HG03039 (cell line): Measurements from ENCODE around the gene SLC17A3.

Experiments
- ATAC-seq: cut with Tn5 transposase; IDR thresholded peaks from one replicate; pipeline ENCODE4 v1.9.1; 2021; ENCODE audit warnings: mild to moderate bottlenecking, moderate library complexity; ENCODE audit not compliant: unreplicated experiment

Gene SLC17A3

DNA sequence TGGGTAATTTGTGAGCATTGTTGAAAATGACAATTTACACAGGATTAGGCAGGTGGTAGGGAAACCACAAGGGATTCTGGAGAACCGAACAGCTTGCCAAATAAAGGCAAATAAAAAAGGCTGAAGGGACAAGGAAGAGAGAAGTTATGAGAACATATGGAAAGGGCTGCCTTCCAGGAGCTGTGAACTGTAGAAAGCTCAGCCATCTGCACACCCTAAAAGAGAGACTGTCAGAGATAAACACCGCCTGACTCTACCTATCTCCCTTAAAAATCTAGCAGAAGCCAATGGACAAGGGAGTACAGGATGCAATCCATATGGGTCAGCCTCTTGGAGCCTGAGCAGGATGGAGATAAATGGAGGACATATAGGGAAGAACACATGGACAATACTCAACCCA is 29.5 kb downstream of the SLC17A3 start:
- no peak for ATAC-seq

DNA sequence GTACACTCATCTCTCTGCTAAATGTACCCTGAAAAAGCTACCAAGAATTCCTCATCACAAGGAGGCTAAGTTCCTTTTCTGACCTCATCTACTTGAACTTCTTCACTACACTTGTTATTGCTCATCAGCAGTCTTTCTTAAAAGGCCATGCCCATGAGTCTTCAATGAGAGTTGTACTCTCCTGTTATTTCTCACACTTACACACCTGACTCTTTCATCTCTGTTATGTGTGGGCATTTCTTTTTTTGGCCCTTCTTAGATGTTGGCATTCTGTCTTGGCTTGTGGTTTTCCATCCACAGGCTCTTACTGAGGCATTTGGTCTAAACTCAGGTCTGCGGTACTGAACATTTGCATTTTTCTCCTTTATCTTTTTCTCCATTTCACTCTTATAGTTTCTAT is 31.5 kb downstream of the SLC17A3 start:
- ATAC-seq = no peak

DNA sequence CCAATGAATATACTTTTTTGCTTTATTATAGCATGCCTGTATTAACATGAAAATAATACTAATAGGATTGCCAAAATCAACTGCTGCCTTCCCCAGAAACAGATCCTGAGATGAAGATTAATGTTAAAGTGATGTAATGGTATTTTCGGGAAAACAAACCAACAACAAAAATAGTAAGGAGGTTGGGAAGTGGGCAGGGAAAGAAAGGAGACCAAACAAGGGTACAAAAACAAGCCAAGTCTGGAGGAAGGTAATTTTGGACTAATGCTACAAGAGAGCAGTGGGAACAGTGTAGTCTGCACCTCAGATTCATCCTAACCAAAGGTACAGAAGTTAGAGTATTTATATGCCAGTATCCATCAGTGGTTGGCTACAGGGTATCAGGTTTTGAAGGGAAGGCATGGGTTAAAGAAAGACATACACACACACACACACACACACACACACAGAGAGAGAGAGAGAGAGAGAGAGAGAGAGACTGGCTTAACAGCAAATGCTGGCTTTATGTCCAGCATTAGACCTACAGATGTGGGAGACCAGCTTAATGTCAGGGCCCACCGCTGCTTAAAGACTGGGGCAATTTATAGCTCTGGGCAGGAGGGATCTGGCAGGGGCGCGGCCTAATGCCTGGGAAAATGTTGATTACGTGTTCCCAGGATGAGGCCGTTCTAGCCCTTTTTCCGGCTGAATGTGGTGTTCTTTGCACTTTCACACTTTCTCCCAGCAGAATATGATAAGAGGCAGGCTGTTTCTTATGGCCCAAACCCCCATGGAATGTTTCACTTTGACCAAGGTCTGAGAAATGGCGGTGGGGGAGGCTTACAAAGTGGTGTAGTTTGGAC is 38.4 kb downstream of the SLC17A3 start:
- ATAC-seq = no peak

DNA sequence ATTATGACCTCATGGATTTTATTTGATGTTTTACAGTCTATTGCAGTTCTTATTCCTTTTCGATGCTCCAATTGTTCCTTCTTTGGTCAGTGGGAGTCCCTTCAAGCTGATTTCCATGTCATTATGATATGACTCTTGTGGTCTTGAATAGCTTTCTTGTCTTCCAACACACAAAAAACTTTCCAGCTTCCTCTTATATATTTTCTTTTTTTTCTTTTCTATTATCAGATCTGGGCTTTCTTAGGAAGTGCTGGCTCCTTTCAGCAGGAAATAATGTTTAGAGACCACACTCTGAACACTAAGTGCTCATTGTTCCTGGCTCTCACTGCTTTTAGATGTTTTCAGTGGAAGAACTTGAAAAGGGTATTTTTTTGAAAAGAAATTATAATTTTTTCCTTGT is 39.1 kb downstream of the SLC17A3 start:
- no peak for ATAC-seq

DNA sequence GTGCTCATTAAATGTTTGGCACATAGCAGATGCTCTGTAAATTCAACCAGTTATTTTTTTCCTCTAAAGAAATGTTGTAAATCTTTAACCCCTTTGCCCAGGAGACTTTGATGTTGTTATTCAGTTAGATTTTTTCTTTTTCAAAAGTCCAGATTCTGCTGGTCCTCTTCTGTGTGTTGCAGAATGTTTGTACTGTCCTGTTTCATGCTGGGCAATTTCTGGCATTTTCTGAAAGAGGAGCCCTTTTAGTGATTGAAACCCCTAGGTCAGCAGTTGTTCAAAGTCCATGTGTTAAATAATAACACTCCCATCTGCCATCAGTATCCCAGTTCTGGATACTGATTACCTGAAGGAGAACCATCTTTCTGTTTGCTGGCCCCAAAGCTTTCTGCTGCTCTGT is 40.9 kb downstream of the SLC17A3 start:
- ATAC-seq = no peak

DNA sequence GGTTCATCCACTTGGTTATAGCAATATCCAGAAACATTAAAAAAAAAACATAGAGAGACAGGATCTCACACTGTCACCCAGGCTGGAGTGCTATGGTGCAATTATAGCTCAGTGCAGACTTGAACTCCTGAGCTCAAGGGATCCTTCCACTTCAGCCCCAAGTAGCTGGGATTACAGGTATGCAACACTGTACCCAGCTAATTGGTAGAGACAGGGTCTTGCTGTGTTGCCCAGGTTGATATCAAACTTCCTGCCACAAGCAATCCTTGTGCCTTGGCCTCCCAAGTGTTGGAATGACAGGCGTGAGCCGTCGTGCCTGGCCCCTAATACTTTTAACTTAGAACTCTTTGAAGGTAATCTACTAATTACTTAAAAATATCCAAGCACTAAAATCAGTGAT is 41.4 kb downstream of the SLC17A3 start:
- ATAC-seq = no peak

DNA sequence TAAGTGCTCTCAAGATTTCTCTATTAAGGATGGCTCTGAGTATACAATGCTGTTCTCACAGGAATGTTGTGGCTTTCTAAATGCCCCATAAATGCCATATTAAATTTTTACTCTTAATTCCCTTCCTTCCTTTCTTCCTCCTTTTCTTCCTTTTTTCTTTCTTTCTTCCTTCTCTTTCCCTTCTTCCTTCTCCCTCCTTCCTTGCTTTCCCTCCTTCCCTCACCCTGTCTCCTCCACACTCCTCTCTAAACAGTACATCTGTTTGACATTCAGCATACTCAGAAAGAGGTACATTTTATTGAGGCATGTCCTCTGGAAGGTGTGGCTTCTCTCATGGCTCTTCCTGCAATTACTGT is 41.8 kb downstream of the SLC17A3 start:
- no peak for ATAC-seq

DNA sequence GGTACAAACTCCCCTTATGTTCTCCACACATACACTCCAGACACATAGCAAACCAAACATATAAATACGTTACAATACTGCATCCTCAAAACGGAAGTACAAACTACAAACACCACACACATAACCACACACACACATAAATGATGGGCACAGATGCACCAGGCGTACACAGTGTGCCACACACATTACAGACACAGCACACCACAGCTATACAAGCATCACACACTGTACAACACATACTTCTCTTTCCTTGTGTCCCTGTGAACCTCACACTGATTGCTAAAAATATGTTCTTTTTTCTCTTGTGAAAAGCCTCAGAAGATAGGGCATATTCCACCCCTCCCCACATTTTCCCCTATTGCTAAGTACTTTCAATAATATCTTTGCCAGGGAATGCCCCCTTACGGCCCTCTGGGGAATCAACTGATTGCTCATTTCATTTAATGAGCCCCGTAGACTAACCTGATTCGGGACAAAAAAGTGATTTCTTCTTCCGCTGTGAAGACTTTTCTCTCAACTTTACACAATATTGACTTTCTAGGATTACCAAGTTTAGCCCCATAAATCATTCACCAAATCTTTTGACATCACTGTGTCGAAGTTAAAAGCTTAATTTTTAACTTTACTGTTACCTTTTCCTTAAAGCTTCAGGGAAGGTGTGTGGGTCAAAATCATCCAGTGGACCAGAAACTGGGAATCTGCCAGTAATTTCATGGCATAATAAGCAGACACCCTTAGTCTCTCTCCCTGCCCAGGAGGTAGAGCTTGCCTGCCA is 42.3 kb downstream of the SLC17A3 start, which contains the start of gene SLC17A1:
TSS of gene SLC17A1 (minus strand) at position 521 of the 775 bp plus-strand sequence. CDS start 1,495 bp downstream, outside the sequence.
- ATAC-seq = no peak

DNA sequence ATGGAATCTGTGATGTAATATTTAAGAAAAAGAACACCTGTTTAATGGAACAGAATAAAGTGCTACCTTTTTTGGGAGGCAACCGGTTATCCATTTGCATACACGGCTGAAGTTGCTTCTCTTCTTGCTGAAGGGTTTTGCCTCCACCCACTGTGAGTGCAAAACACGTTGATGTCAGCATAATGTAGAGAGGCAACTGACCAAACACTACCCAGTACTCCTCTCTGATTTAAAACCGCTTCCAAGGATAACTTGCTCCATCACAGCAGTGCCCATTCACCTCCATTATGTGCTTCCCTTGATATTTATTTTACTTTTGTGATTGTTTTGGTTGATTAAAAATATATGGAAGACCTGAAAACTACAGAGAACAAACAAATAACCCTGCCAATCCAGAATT is 43.6 kb downstream of the SLC17A3 start:
- ATAC-seq = no peak

DNA sequence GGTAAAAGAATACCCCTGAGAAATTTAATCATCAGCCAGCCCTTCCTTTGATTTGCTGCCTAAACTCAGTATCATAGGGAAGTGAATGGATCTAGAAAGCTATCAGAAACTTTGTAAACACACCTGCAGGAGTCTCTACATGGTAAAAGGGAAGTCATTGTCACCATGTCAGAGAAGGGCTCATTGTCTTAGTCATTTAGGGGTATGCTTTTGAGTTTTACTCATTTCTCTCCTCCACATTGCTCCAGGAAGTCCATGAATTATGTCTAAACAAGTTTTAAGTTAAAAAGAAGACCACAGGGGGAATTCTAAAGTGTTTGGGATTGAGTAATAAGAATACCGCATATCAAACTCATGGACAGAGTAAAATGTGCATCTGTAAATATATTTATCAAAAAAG is 44.7 kb downstream of the SLC17A3 start:
- peak; percentile 84 for ATAC-seq

DNA sequence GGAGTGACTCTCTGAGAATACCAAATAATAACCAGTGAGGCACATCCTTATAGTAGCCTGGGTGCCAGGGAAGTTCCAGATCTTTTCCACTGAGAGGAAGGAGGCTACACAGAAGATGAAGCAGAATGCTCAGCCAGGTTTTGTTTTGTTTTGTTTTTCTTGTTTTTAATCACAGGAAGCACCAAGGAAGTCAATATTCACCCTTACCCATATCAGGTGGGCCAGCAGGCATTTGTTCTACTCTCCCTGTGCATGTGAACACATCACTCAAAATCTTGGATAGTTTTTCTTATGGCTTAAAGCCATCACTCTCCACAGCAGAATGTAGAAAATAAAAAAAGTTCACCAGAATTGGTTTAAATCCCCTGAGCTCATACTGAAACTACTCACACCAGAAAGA is 52.7 kb downstream of the SLC17A3 start:
- no peak for ATAC-seq

DNA sequence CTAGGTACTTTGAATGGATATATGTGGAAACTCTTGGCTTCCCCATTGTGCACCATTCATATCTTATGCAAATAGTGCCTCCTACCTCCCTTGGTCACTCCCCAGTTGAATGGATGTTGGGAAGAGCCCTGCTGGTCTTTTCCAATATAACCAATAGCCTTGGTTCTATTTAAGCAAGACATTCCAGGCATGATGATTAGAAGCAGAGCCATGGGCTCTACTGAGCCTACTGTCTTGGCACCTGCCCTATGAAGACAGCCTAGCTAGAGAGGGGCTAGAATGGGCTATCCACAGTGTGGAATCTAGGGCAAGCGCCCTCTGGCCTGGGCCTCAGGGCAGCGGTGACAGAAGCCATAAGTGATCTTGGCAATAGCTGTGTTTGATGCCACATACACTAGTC is 57.8 kb downstream of the SLC17A3 start:
- no peak for ATAC-seq

DNA sequence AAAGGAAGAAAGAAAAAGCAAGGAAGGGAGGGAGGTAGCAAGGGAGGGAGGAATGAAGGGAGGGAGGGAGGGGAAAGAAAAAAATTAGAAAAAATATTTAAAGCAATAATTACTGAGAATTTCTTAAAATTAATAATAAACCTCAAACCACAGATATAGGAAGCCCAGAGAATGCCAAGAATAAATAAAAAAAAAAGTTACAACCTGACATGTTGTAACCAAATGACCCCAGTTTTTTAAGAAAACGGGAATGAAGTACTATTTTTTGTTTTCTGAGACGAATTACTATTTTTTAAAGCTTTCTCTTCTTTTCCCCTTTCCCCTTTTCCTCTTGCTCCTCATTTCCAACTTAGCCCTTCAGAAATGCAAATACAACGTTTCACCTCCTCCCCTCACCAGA is 58.8 kb downstream of the SLC17A3 start:
- ATAC-seq = no peak

DNA sequence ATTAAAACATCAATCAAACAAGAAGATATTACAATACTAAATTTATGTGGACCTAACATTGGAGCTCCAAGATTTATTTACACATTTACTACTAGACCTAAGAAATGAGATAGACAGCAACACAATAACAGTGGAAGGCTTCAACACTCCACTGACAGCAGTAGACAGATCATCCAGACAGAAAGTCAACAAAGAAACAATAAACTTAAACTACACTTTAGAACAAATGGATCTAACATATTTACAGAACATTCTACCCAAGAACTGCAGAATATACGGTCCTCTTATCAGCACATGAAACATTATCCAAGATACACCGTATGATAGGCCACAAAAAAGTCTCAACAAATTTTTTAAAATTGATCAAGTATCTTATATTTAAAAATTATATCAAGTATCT is 69.2 kb downstream of the SLC17A3 start:
- no peak for ATAC-seq

DNA sequence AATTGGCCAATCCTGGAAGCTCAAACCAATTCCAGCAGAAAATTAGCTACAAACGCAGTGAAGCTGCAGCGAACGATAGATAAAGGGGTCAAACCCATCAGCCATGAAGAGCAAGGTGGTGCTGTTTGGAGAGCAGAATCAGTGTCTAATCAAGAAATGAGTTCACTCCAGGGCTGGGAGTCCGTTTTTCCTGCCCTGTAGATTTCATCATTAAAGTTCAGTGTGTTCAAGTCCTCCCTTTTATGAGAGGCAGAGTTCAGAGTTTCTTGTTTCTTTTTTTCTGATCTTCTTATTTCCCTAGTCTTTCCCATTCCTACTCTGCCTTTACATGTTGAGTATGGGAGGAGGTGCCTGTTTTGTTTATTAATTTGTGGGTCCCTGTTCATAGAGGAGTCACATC is 72.6 kb downstream of the SLC17A3 start:
- ATAC-seq = no peak
